Astrocyte (in vitro differentiated cells and primary cell): ENCODE measurements around the gene NBPF3. TPM values are rescaled to one million over a fixed set of nuclear protein-coding genes. Genes with fewer than 3 reads are reported as not detected.

ENCODE experiments used
- DNase-seq: peaks from one replicate; pipeline ENCODE4 v3.0.0-alpha.2; 2010; ENCODE audit warnings: low read depth
- FAIRE-seq: peaks from 2 replicates; lab custom pipeline; 2011; peaks lifted over from hg19 to GRCh38; lab: Jason Lieb, UNC
- H2AFZ ChIP-seq: 2 replicates; pipeline ENCODE4 v1.6.0; 2012; ENCODE audit warnings: low read depth, low read length, inconsistent platforms
- H3K27ac ChIP-seq: 2 replicates; pipeline ENCODE4 v1.5.1; 2011; ENCODE audit warnings: low read depth, low read length, inconsistent platforms
- H3K27me3 ChIP-seq: 2 replicates; pipeline ENCODE4 v1.6.0; 2011; ENCODE audit warnings: low read length, inconsistent platforms; ENCODE audit not compliant: insufficient read depth
- H3K36me3 ChIP-seq: 2 replicates; pipeline ENCODE4 v1.5.1; 2011; ENCODE audit warnings: low read length, inconsistent platforms; ENCODE audit not compliant: insufficient read depth
- H3K4me1 ChIP-seq: 2 replicates; pipeline ENCODE4 v1.5.1; 2011; ENCODE audit warnings: low read length, inconsistent platforms; ENCODE audit not compliant: insufficient read depth
- H3K4me2 ChIP-seq: 2 replicates; pipeline ENCODE4 v1.6.0; 2012; ENCODE audit warnings: low read length, inconsistent platforms
- H3K4me3 ChIP-seq: 2 replicates; pipeline ENCODE4 v1.5.1; 2011; ENCODE audit warnings: low read depth, mild to moderate bottlenecking, low read length, inconsistent platforms; ENCODE audit not compliant: insufficient read depth
- H3K79me2 ChIP-seq: 2 replicates; pipeline ENCODE4 v1.6.0; 2012; ENCODE audit warnings: mild to moderate bottlenecking, low read length, inconsistent platforms; ENCODE audit not compliant: insufficient read depth
- H3K9ac ChIP-seq: 2 replicates; pipeline ENCODE4 v1.6.0; 2012; ENCODE audit warnings: mild to moderate bottlenecking, low read length, inconsistent platforms
- H3K9me3 ChIP-seq: 2 replicates; pipeline ENCODE4 v1.5.1; 2012; ENCODE audit warnings: low read depth, mild to moderate bottlenecking, low read length, inconsistent platforms; ENCODE audit not compliant: insufficient read depth
- H4K20me1 ChIP-seq: 2 replicates; pipeline ENCODE4 v1.6.0; 2012; ENCODE audit warnings: low read length, inconsistent platforms; ENCODE audit not compliant: insufficient read depth
- H3K27ac Mint-ChIP-seq: one replicate; pipeline ENCODE4 v1.8.0; 2021; ENCODE audit warnings: mild to moderate bottlenecking, mixed read lengths; ENCODE audit not compliant: unreplicated experiment
- H3K27me3 Mint-ChIP-seq: one replicate; pipeline ENCODE4 v1.8.0; 2021; ENCODE audit warnings: low read depth, mixed read lengths; ENCODE audit not compliant: unreplicated experiment
- H3K36me3 Mint-ChIP-seq: one replicate; pipeline ENCODE4 v1.8.0; 2021; ENCODE audit warnings: low read depth, mixed read lengths; ENCODE audit not compliant: unreplicated experiment
- H3K4me1 Mint-ChIP-seq: one replicate; pipeline ENCODE4 v1.8.0; 2021; ENCODE audit warnings: low read depth, mixed read lengths; ENCODE audit not compliant: unreplicated experiment
- H3K4me3 Mint-ChIP-seq: one replicate; pipeline ENCODE4 v1.8.0; 2021; ENCODE audit warnings: mild to moderate bottlenecking, moderate library complexity, mixed read lengths; ENCODE audit not compliant: unreplicated experiment
- H3K9me3 Mint-ChIP-seq: one replicate; pipeline ENCODE4 v1.8.0; 2021; ENCODE audit warnings: mild to moderate bottlenecking, mixed read lengths; ENCODE audit not compliant: unreplicated experiment
- EZH2 ChIP-seq: IDR thresholded peaks from 2 replicates; pipeline ENCODE4 v1.6.1; 2012; ENCODE audit warnings: mild to moderate bottlenecking, low read length, inconsistent platforms; ENCODE audit not compliant: insufficient read depth
- total RNA-seq: library from RNA; stranded (reverse); gene quantifications from 2 replicates; pipeline ENCODE4 v1.2.1, GENCODE V29; 2021
- TF ChIP-seq, protein P1 (sequence below): IDR thresholded peaks from 2 replicates; pipeline ENCODE4 v1.5.1; 2011; ENCODE audit warnings: low read depth, mild to moderate bottlenecking, inconsistent platforms, low read length, moderate library complexity; ENCODE audit not compliant: insufficient read depth

Gene NBPF3
- total RNA-seq, 1 donor from 2014 or later: 6.0 TPM

DNA sequence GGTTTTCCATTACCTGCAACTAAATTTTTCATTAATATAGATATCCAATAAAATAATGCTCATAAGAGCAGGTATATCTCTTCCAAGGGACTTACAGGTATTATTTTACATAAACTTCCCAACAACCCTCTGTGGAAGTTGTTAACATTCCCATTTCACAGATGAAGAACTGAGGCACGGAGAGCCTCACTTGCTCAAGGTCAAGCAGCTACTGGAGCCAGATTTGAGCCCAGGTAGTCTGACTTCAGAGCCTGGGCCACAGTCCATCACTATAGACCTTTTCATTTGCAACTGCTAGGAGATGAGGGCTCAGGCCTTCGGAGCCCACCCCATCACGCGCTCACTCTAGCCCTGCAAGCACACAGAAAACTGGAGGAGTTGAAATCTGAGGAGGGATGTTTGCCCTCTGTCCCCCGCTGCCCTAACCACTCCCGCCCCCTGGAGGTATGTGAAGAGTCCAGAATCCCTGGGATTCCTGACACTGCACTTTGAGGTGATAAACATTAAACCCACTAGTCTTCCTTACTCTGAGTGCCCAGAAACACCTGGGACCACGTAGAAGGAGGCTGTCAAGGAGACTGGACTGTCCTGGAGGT lies 57.6 kb downstream of the NBPF3 start:
- H3K27me3 Mint-ChIP-seq: peaks cover 30% of the 10 kb centered on the region
- no peaks in the 10 kb centered on the region for H4K20me1 ChIP-seq
- no peaks in the 10 kb centered on the region for H3K36me3 ChIP-seq
- H3K4me2 ChIP-seq: no peak overlapping the region
- H3K4me1 Mint-ChIP-seq: no peaks in the 10 kb centered on the region
- no peaks in the 10 kb centered on the region for H3K79me2 ChIP-seq
- no peak overlapping the region for H3K9ac ChIP-seq
- H3K4me1 ChIP-seq: no peaks in the 10 kb centered on the region
- no peak overlapping the region for H3K4me3 Mint-ChIP-seq
- DNase-seq (no peak), FAIRE-seq (no peak)
- H3K9me3 ChIP-seq: no peaks in the 10 kb centered on the region
- no peak overlapping the region for H3K27ac ChIP-seq
- peaks cover 6% of the 10 kb centered on the region for H3K9me3 Mint-ChIP-seq
- no peak overlapping the region for H3K4me3 ChIP-seq
- H3K36me3 Mint-ChIP-seq: no peaks in the 10 kb centered on the region
- no peak overlapping the region for H2AFZ ChIP-seq
- peak overlapping the region; percentile 18 for H3K27ac Mint-ChIP-seq
- TF ChIP-seq EZH2: no peak
- TF ChIP-seq, protein P1, sequence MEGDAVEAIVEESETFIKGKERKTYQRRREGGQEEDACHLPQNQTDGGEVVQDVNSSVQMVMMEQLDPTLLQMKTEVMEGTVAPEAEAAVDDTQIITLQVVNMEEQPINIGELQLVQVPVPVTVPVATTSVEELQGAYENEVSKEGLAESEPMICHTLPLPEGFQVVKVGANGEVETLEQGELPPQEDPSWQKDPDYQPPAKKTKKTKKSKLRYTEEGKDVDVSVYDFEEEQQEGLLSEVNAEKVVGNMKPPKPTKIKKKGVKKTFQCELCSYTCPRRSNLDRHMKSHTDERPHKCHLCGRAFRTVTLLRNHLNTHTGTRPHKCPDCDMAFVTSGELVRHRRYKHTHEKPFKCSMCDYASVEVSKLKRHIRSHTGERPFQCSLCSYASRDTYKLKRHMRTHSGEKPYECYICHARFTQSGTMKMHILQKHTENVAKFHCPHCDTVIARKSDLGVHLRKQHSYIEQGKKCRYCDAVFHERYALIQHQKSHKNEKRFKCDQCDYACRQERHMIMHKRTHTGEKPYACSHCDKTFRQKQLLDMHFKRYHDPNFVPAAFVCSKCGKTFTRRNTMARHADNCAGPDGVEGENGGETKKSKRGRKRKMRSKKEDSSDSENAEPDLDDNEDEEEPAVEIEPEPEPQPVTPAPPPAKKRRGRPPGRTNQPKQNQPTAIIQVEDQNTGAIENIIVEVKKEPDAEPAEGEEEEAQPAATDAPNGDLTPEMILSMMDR: no peak
- H3K27me3 ChIP-seq: peaks cover 11% of the 10 kb centered on the region

DNA sequence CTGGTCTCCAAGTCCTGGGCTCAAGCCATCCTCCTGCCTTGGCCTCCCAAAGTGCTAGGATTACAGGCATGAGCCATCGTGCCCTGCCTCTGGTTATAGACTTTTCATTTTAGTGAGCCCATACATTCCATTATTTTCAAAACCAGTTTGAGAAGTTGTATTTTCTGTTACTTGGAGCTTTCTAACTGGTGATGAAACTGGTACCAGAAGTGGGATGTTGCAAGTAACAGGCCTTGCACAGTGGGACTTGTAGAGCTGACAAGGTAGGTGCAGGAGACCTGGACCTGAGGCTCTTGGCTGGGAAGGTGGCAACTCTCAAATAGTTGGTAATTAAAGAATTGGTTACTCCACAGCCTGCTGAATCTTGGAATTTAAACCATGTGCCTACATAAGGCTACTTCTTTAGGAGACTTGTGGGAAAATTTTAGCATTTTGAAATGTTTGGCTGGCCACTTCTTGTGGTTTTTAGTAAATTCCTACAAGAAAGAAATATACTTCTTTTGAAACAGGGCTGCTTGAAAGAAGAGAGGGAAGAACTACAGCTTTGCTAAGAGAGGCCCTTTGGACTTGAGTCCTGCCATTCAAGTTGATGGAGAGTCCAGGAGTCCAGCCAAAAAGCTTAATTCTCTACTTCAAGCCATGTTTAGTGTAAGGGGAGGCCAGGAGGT lies 59.5 kb downstream of the NBPF3 start:
- H3K4me3 Mint-ChIP-seq: no peak overlapping the region
- H4K20me1 ChIP-seq: no peaks in the 10 kb centered on the region
- peak; percentile 29 for DNase-seq
- peaks cover 11% of the 10 kb centered on the region for H3K27me3 ChIP-seq
- H3K4me2 ChIP-seq: no peak overlapping the region
- H3K9me3 Mint-ChIP-seq: peaks cover 6% of the 10 kb centered on the region
- H3K27ac ChIP-seq: no peak overlapping the region
- H2AFZ ChIP-seq: no peak overlapping the region
- H3K36me3 ChIP-seq: no peaks in the 10 kb centered on the region
- H3K36me3 Mint-ChIP-seq: peaks cover 2% of the 10 kb centered on the region
- no peak overlapping the region for H3K27ac Mint-ChIP-seq
- no peak overlapping the region for H3K9ac ChIP-seq
- no peak for FAIRE-seq
- no peaks in the 10 kb centered on the region for H3K4me1 Mint-ChIP-seq
- H3K27me3 Mint-ChIP-seq: peaks cover 28% of the 10 kb centered on the region
- no peak overlapping the region for H3K4me3 ChIP-seq
- no peaks in the 10 kb centered on the region for H3K4me1 ChIP-seq
- TF ChIP-seq EZH2: no peak
- TF ChIP-seq, protein P1: no peak
- H3K79me2 ChIP-seq: no peaks in the 10 kb centered on the region
- H3K9me3 ChIP-seq: no peaks in the 10 kb centered on the region
